ENCODE data around the gene SOBP.

- TF ChIP-seq, protein P1, sequence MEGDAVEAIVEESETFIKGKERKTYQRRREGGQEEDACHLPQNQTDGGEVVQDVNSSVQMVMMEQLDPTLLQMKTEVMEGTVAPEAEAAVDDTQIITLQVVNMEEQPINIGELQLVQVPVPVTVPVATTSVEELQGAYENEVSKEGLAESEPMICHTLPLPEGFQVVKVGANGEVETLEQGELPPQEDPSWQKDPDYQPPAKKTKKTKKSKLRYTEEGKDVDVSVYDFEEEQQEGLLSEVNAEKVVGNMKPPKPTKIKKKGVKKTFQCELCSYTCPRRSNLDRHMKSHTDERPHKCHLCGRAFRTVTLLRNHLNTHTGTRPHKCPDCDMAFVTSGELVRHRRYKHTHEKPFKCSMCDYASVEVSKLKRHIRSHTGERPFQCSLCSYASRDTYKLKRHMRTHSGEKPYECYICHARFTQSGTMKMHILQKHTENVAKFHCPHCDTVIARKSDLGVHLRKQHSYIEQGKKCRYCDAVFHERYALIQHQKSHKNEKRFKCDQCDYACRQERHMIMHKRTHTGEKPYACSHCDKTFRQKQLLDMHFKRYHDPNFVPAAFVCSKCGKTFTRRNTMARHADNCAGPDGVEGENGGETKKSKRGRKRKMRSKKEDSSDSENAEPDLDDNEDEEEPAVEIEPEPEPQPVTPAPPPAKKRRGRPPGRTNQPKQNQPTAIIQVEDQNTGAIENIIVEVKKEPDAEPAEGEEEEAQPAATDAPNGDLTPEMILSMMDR (IDR thresholded peaks at IDR 0.05), result no peak
- TF ChIP-seq EP300 (IDR thresholded peaks at IDR 0.05) (no peak), POLR2A (IDR thresholded peaks at IDR 0.05) (no peak)
Observed at GRCh38 chr6:107579456-107580056, 89.6 kb downstream of the SOBP start.
